GM18909 (cell line): Measurements from ENCODE around the gene KCNK7.
A peak's percentile ranks its signal among the peaks of the same experiment; 100 is the strongest.

Experiments
- ATAC-seq: cut with Tn5 transposase; IDR thresholded peaks from one replicate; pipeline ENCODE4 v1.9.1; 2021; ENCODE audit warnings: mild to moderate bottlenecking; ENCODE audit not compliant: unreplicated experiment, poor library complexity

KCNK7 gene

DNA sequence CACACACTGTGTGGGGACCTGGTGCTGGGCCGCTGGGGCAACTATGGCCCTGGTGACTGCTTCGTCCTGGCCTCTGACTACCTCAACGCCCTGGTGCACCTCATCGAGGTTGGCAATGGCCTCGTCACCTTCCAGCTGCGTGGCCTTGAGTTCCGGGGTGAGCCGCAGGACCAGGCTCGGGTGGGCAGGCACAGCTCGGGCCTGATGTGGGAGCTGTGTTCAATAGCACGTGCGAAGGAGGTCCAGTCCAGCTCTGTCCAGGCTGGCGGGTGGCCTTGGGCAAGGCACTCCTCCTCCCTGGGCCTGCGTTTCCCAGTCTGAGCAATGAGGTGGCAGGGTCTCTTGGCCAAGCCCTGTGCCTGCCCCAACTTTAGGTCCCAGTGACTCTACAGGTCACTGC, 34.0 kb upstream of the KCNK7 start:
- ATAC-seq = no peak

DNA sequence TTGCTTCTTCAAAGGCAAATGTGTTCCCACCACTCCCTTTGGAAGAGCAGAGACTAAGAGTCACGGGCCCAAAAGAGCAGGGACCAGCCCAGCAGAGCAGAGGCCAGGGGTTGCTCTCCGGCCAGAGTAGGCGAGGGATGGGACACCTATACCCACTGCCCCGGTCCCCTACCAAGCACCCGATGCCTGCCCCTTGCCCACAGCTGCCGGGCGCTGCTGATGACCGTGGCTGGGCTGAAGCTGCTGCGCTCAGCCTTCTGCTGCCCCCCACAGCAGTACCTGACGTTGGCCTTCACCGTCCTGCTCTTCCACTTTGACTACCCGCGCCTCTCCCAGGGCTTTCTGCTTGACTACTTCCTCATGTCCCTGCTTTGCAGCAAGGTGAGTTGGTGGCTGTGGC, 31.6 kb upstream of the KCNK7 start:
- no peak for ATAC-seq

DNA sequence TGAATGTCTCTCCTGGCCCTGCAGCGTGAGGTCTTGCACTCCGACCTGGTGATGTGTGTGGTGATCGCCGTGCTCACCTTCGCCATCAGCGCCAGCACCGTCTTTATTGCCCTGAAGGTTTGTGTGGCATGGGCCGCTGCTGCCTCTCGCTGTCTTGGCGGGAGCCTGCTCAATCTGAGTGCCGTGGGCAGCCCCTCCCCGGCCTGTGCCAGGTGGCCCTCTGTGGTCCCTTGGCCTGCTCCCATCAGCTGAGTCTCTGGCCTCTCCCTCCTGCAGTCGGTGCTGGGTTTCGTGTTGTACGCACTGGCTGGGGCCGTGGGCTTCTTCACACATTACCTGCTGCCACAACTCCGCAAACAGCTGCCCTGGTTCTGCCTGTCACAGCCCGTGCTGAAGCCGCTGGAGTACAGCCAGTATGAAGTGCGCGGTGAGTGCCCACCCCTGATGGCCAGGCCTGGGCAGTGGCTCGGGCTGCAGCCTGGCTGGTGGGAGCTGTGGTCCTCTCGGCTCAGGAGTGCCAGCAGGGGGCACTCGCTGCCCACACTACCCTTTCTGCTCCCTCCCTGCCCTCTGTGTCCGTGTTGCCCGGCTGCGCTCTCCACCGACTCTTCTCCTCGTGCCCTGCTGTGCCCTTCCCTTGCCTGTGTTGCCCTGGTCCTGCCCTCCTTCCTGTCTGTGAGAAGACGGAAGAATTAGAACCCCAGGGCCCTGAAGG, 30.2 kb upstream of the KCNK7 start:
- no peak for ATAC-seq

DNA sequence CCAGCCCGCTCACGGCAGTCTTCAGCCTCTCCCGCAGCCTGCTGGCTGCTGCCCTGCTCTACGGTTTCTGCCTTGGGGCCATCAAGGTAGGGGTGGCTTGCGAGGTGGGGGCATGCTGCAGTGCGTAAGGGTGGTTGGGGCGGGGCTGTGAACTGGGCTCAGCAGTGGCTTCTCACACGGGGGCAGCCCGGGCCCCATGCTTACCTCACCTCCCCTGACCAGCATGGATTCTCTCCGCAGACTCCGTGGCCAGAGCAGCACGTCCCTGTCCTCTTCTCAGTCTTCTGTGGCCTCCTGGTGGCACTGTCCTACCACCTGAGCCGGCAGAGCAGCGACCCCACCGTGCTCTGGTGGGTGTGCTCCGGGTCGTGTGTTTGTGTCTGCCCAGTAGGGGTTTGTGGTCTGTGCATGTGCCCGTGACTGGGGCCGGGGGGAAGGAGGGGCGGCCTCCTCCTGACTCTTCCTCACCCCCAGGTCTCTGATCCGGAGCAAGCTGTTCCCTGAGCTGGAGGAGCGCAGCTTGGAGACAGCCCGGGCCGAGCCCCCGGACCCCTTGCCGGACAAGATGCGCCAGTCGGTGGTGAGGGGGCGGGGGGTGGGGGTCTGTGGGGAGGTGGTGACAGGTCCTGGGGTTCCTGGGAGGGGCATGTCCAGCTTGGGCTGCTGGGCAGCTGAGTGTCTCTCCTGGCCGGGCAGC, 29.5 kb upstream of the KCNK7 start:
- ATAC-seq = no peak

DNA sequence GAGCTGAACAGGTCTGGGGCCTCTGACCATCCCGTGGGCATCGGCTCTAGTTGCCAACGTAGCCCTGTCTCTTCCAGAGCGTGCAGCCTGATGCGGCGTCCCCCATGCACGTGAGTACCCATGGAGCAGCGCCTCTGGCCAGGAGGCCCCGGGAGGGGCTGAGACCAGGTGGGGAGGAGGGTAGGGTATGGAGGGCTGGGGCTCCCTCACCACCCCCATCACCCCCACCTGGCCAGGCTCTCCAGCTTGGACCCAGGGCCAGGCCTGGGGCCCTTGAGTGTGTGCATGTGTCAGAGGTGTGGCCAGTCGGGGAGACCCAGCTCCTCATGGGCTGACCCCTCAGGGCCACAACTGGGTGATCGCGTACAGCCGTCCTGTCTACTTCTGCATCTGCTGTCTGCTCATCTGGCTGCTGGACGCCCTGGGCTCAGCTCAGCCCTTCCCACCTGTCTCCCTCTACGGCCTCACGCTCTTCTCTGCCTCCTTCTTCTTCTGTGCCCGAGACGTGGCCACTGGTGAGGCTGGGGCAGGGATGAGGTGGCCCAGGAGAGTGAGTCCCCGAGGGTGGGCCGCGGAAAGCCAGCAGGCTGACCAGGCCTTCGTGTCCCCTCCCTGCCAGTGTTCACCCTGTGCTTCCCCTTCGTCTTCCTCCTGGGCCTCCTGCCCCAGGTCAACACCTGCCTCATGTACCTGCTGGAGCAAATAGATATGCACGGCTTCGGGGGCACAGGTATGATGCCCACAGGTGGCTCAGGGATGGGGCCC, 28.4 kb upstream of the KCNK7 start:
- no peak for ATAC-seq

DNA sequence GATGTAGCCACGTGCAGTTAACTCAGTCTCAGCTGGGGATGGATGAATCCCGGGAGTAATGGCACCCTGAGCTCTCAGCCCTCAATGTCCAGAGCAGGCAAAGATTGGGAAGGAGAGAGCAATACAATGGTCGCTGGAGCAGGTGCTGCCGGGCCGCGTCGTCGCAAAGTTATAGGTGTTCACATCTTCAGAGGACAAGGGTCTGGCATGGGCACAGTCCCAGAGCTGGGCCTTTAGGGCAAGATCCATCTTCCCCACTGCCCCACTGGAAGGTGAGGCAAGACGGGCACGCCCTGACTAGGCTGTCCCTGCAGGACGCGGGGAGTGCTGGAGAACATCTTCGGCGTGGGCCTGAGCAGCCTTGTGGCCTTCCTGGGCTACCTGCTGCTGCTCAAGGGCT, 27.6 kb upstream of the KCNK7 start:
- ATAC-seq = no peak

DNA sequence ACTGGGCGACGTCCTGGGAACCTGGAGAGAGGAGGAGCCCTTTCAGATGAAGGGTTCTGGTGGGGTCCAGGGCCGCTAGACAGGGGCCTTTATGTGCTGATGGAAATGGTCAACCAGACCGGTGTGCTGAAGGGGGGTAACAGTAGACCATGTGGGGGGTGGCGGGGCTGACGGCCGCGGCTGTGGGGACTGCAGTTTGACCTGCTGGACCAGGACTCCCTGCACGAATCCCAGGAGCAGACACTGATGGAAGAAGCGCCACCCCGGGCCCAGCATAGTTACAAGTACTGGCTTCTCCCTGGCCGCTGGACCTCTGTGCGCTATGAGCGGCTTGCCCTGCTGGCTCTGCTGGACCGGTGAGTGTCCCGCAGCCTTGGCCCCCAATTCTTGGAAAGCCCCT, 26.4 kb upstream of the KCNK7 start:
- ATAC-seq = no peak

DNA sequence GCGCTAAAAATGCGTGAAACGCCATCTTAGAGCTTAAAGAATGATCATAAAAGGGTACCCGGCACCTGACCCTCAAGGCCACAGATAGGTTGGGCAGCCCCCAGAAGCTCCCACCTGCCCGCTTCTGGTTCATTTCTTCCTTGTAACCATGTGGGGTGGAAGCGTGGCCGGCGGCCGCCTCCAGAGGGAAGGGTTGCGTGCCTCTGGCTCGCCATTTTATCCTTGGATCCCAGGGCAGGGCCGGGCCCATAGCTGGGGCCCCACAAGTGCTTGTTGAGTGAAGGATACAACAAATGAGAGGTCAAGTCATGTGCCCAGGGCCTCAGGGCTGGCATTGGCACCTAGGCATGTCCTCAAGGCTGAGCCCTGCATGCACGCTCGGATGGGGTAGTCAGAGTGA, 25.9 kb upstream of the KCNK7 start:
- no peak for ATAC-seq

DNA sequence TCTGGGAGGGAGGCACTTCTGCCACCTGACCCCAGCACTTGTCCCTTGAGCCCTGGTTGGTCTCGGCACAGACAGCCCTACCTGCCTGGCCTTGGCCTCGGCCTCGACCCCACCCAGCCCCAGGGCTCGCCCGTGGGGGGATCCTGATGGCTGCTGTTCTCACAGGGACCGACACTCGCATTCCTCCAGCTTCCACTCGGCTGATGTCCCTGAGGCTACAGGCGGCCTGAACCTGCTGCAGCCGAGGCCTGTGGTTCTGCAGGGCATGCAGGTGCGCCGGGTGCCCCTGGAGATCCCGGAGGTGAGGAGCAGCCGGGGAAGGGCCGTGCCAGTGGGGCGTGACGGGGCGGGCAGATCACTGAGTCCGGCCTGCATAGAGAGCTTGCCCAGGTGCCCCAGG, 25.1 kb upstream of the KCNK7 start:
- no peak for ATAC-seq

DNA sequence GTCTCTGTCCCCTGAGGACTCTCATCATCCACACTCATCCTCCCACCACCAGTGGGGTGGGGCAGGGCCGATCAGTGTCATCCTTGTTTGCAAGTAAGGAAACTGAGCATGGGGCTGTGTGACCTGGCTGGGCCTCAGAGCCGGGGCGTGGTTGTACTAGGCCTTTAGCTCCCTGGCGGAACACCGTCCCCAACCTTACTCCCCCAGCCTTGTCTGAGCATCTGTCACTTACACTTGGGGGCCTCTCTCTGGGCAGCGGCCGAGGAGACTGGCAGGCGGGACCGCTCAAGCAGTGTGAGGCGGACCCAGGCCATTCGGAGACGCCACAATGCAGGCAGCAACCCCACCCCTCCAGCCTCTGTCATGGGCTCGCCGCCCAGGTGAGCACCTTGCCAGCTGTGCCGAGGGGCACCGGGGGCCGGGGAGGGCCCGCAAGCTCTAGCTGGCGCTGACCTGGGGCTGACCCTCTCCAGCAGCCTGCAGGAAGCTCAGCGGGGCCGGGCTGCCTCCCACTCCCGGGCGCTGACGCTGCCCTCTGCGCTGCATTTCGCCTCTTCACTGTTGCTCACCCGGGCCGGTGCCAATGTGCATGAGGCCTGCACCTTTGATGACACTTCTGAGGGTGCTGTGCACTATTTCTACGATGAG, 23.8 kb upstream of the KCNK7 start:
- no peak for ATAC-seq

DNA sequence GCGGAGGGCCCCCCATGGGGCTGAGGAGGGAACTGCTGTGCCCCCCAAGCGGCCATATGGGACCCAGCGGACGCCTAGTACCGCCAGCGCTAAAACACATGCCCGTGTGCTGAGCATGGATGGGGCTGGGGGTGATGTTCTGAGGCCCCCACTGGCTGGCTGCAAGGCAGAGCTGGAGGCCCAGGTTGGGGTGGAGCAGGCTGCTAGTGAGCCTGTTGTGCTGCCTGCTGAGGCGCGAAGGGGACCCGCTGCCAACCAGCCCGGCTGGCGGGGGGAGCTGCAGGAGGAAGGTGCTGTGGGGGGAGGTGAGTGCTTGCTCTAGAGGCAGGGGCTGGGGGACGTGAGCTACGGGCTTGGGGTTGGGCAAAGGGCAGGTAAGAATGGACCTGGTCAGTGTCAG, 23.2 kb upstream of the KCNK7 start:
- ATAC-seq = no peak

DNA sequence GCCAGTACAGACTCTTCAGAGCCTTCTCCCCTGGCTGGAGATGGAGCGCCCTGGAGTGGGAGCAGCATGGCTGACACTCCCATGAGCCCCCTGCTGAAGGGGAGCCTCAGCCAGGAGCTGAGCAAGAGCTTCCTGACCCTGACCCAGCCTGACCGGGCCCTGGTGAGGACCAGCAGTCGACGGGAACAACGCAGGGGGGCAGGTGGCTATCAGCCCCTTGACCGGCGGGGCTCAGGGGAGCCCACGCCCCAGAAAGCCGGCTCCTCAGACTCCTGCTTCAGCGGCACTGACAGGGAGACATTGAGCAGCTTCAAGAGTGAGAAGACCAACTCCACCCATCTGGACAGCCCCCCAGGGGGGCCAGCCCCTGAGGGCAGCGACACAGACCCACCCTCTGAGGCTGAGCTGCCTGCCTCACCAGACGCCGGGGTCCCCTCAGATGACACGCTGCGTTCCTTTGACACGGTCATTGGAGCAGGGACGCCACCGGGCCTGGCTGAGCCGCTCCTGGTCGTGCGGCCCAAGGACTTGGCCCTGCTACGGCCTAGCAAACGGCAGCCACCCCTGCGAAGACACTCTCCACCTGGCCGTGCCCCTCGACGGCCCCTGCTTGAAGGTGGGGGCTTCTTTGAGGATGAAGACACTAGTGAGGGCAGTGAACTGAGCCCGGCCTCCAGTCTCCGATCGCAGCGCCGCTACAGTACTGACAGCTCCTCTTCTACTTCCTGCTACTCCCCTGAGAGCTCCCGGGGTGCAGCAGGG, 22.6 kb upstream of the KCNK7 start:
- no peak for ATAC-seq

DNA sequence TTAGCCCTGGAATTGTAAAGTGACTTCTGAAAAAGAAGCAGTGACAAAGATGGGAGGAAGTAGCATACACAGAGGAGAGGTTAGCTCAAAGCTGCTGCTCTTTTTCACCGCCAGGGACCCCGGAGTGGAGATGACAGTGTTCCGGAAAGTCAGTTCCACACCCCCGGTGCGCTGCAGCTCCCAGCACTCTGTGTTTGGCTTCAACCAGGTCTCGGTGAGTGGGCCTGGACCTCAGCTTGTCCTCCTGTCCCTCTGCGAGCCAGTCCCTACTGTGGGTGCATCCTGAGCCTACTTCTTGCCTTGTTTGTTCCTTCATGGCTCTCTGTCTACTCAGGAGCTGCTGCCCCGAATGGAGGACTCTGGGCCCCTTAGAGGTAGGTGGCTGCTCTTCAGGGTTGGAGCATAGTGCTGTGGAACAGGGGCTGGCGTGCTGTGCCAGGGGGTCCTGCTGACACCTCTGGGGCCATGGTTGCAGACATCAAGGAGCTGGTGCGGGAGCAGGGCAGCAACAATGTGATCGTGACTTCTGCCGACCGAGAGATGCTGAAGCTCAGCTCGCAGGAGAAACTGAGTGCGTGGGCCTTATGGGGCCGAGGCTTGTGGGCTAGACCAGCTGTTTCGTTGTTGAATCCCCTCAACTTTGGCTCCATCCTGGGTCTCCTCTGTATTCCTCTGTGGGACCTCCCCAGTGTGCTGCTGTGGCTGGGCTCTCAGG, 21.7 kb upstream of the KCNK7 start:
- no peak for ATAC-seq

DNA sequence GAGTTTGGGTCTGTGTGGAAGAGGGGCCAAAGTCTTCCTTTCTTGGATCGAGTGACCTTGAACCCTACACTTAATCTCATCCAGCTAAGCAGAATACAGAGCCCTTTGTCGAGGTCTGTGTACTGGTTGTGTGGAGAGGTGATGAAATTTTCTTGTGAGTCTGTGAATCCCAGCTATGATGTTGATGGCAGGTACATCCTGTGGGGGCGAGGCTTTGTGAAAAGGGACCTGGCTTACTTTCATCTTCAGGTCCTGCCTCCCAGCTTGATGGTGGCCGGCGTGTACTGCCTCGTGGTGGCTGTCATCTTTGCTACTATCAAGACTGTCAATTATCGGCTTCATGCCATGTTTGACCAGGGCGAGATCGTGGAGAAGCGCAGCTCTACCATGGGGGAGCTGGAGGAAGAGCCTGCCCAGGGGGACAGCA, 21.0 kb upstream of the KCNK7 start:
- ATAC-seq = no peak

DNA sequence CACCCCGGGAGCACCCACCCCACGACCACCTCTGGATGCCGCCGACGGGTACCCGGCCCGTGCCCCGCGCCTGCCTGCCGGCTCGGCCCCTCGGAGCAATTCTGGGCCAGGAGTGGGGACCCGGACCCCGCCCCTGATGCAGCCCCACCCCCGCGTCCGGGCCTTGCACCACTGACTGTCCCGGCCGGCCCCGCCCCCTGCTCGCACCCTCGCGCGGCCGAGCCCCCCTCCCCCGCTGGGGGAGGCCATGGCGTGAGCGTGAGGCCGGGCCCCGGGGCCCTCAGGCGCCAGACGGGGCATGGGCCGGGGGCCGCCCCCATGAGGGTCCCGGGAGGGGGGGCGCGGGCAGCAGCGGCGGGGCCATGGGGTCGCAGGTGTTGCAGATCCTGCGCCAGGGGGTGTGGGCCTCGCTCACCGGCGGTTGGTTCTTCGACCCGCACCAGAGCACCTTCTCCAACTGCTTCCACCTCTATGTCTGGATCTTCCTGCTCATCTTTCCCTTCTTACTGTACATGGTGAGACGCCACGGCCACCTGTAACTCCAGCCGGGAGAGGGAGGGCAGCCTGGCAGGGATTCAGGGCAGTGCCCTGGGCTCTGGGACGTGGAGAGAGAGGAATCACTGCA, 20.5 kb upstream of the KCNK7 start:
- ATAC-seq = peak; percentile 9

DNA sequence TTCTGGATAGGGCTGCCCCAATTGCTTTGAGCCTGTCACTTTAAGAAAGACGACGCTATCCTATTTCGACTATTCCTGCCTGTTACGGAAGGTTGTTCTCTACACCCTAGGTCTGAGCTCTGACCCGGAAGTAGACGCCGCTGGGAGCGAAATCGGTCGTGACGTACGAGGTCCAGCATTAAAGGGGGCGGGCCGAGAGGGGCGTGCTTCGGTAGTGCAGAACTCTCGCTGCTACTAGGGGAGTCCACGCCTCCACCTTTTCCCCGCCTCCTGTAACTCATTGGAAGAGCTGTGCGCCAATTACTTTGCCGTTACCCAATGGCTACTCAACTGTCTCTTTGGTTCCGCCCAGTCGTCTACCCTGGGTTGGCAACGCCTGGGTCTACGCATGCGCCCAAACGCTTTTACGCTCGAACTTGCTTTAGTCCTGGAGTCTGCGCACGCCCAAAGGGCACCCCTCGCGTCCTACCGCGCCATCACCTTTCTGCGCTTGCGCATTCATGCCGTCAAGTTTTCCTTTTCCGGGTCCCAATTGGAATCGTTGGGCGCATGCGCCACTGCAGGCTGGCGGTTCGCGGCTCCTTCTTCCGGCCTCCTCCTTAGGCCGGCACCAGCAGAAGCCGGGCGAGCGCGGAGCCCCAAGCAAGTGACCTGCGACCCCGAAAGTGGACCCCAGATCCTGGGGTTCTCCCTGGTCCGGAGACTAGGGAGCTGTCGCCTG, 19.8 kb upstream of the KCNK7 start, which contains the start of gene PCNX3:
PCNX3 (plus strand) TSS at position 548 of the 721 bp plus-strand sequence. CDS start 536 bp downstream, outside the sequence.
- peak; percentile 81 for ATAC-seq

DNA sequence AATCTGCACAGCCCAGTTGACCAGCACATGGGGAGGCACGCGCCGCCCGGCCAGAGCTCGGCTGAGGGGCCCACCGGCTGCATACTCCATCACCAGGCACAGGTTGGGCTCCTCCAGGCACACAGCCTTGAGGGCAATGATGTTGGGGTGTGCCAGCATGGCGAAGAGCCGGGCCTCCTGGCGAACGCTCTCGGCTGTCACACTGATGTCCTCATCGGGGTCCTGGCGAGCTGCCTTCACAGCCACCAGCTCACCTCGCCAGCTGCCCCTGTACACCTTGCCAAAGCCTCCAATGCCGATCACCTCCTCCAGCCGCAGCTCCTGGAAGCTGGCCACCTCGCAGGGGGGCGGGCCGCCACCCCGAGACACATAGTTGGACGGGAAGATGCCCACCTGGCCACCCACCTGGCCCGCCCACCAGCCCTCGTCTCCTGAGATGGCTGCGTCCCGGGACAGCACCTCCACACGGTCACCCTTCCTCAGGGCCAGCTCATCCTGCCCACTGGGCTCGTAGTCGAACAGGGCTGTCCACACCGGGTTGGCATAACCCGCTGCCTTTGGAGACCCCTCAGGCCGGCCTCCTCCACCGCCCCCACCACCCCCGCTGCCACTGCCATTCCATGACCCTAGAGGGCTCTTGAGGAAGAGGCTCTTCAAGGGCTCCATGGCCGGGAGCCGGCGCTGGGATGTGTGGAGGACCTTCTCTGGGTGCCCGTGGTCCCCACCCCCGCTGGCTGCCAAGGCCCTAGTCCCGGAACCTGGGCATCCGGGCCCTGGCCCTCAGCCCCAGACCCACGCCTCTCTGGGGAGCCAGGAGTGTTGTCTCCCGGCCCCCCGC, 17.7 kb upstream of the KCNK7 start:
- no peak for ATAC-seq
